Activated CD8-positive, alpha-beta memory T cell treated with anti-CD3 and anti-CD28 coated beads, Interleukin-2, amount 50 U/mL, for 1 hour (primary cell): ENCODE results near the gene N4BP3.

Experiments used
- DNase-seq: peaks from one replicate; pipeline ENCODE4 v3.0.0-alpha.2; 2020; ENCODE audit errors: extremely low read depth

N4BP3 gene

DNA sequence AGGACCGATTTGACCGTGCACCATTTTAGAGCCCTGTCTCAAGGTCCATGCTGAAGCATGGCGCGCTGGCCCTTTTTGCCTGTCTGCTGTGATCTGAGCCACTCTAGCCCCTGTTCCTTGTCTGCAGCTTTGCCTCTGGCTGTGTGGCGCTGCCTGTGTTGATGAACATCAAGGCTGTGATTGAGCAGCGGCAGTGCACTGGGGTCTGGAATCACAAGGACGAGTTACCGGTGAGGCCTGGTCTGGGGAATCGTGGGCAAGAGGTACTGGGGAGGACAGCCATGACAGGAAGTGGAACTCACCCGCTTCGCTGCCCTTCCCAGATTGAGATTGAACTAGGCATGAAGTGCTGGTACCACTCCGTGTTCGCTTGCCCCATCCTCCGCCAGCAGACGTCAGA, 34.1 kb downstream of the N4BP3 start:
- DNase-seq, result no peak

DNA sequence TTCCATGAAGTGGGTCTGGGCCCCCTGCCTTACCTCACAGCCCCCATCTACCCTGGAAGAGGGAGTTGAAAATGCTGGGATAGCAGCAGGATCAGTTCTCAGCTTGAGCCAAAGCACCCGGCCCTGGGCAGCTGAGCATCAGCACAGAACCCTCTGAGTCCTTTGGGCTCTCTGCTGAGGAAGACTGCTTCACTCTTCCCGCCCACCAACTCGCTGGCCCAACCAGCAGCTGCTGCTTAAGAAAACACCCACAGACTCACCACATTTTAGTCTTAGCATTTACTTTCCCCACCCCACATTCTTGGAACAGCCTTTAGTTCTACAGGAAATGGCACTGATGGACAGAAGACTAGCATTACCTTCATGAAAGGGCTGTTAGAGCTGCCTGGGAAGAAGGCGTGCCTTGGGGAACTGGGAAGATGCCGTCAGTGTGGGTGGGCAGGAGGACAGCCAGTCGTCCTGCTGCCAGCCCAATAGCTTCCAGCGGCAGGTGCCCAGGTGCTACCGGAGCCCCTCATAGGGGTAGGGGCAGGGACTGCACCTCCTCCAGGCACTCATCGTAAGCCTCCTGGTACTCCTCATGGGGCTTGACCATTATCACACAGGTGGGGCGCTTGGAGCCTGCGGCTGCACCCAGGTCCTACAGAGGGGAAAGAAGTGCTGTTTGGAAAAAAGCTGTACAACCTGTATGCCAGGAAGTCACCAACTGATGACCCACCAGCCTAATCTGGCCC, 36.0 kb downstream of the N4BP3 start:
- no peak for DNase-seq

DNA sequence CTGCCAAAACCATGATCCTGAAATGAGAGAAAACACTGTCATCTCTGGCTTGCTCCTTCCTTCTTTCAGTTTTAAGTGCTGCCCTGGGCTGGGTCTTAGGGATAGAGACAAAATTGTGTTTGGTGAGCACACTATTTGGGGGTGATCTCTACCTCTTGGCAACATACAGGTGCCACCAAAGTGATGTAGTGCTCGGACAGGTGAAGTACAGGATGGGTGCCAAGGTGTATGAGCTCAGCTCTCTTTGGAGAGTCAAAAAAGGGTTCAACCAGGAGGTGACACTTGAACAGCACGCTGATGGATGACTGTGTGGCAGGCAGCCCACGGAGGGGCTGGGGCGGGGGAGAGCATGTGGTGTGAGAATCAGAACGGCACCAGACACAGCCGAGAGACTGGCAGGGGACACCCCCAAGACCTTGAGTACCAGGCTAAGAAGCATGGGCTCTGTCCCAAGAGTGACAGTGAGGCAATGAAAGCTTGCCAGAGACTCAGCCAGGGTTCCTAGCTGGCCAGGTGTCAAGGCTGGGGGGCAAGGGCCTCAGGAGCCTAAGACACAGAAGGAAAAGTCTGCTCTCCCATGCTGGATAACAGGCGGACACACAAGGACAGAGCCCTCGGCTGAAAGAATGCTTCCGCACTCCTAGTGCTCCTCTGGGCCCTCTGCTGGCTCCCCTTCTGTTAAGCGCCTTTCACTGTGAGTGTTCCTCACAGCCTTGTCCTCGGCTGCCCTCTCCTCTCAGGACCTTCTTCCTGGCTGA, 37.8 kb downstream of the N4BP3 start:
- DNase-seq, result no peak

DNA sequence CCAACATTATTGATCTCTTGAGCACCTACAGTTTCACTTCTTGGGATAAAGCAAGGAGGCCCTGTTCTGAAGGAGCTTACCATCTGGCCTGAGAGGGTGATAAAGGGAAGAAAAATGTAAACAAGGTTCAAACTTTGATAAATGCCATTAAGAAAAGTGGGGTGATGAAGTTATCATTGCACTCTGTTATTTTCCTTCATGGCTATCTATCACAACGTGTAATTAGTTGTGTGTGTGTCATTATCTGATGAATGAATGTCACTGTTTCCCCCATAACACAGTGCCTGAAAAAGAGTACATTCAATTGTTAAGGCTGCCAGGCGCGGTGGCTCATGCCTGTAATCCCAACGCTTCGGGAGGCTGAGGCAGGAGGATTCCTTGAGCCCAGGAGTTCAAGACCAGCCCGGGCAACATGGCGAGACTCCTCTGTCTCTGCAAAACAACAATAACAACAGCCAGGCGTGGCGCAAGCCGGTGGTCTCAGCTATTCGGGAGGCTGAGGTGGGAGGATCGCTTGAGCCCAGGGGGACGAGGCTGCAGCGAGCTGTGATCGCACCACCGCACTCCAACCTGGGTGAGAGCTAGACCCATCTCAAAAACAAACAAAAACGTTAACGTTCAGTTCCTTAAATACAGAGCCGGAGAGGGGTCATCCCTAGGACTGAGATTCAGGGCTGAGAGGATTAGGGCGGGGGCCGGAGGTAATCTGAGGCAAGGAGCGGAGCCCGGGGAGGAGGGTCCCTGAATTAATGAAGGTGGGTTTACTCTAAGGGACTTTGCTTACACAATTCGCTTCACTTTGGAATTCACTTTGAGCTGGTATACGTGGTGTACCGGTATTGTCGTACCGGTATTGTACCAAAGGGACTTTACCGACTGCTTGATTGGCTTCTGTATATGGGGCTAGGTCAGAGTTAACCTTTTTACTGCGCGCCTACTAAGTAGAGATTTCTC, 39.4 kb downstream of the N4BP3 start:
- DNase-seq, result no peak

DNA sequence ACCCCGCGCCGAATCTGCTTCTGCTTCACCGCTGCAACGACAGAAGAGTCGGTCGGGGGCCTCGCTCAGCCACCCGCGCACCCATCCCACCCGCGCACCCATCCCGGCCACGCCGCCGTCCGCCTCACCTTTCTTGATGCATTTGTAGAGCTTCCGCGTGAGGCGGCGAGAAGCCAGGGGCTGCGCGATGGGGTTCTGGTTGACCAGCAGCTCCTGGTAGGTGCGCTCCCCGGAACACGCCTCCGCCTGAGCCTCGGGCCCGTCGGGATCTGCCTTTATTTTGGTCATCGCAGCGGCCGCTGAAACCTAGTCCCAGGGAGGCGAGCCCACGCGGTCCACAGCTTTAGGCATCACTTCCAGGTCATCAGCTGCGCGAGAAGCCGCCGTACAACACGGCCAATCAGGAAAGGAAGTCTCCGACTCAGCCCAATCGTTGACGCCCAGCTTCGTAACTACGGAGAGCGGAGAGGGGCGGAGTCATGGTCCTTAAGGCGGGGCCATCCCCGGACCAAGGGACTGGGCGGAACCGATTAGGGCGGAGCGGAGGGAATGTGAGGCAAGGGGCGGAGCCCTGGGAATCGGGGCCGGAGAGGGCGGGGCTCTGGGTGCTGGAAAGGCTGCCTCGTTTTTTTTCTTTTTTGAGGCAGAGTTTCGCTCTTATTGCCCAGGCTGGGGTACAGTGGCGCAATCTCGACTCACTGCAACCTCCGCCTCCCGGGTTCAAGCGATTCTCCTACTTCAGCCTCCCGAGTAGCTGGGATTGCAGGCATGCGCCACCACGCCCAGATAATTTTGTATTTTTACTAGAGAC, 40.4 kb downstream of the N4BP3 start, which contains the start of gene NHP2:
Gene NHP2, minus strand, starts transcription at position 356 of the 811 bp plus-strand sequence. Its CDS starts 68 bp downstream, at position 288.
- DNase-seq, result peak; percentile 86

DNA sequence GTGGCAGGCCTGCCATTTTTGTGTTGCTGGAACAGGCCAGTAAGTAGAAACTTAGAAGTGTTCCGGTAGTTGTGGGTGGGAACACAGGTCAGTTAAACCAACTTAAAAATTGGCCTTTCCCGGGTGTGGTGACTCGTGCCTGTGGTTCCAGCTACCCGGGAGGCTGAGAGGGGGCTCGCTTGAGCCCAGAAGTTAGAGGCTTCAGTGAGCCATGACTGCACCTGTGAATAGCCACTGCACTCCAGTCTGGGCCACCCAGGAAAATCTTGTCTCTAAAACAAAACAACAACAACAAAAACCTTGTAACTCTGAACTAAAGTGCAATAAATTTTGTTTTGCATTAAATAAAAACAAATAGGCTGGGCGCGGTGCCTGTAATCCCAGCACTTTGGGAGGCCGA, 41.7 kb downstream of the N4BP3 start:
- no peak for DNase-seq

DNA sequence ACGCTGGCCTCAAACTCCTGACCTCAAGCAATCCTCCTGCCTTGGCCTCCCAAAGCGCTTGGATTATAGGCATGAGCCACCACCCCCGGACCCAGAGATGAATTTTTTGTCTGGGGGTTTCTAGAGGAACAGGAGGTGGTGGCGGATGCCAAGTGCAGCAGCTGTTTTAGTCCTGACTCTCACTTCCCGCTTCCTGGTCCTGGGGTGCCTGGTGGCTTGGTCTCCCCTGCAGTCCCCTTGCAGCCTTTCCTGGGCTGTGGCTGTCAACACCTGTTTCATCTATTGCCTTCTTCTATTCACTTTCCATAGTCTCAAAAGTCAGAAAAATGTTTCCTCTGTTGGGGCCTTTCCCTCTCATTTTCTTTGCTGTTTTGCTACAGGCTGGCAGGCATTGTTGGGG, 46.8 kb downstream of the N4BP3 start:
- DNase-seq, result no peak

DNA sequence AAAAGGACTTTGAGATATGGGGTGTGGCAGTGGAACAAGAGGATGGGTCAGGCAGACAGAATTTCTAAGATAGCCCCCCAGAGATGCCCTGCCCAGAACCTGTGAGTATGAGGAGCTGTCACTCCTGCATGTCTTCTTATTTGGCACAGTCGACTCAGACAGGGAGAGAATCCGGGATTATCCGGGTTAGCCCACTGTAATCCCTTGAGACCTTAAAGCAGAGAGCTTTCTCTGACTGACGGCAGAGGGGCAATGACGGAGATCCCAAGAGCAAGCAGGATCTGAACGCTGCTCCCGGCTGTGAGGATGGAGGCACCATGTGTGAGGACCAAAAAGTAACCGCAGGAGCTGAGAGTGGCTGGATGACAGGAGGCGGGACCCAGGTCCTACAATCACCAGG, 49.1 kb downstream of the N4BP3 start:
- DNase-seq, result no peak

DNA sequence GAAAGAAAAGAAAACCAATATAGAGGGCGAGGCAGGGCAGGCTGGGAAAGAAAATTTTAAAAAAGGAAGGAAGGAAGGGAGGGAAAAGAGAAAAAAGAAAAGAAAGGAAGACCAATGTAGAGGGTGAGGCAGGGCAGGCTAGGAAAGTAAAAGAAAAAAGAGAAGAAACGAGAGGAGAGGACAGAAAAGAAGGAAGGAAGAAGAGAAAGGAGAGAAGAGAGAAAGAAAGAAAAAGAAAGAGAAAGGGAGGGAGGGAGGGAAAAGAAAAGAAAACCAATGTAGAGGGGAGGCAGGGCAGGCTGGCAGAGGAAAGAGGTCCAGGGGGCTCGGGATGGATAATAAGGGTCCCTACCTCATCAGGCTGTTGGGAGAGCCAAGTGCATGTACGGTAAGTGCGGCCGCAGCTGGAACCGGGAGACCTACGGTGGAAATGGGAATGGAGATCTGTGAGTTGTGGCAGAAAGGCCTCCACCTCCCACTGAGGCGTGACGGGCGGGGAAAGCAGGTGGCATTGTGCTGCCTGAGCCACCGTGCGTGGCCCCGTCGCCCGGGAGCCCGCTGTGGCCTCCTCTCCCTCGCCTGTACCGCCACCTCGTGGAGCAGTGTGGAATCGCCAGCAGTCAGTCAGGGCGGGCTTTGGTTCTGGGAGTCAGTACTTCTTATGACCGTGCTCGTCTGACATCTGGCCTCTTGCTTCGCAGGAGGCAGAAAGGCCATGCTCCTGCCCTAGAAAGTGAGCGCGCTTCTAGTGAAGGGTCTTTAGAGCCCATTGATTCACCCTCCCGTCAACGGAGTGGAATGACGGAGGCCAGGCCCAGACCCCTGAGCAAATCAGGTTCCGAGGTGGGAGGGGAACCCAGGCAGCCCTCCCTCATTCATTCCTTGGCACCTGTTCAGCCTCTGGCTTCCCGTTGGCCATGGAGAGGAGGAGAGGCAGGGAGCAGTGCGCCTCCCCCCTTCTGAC, 50.7 kb downstream of the N4BP3 start:
- DNase-seq, result peak; percentile 69

DNA sequence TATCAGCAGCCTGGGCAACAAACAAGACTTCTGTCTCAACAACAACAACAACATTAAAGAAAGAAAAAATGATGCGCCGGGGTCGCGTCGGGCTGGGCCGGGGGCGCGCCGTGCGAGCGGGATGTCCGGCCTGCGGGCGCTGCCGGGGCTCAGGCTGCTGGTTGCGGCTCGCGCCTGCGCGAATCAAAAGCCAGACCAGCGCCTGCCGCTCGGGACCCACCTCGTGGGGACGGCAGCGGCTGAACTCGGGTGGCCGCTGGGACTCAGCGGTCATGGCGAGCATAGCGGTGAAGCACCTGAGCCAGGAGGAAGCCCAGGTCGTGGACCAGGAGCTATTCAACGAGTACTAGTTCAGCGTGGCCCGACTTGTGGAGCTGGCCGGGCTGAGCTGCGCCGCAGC, 52.2 kb downstream of the N4BP3 start:
- no peak for DNase-seq

DNA sequence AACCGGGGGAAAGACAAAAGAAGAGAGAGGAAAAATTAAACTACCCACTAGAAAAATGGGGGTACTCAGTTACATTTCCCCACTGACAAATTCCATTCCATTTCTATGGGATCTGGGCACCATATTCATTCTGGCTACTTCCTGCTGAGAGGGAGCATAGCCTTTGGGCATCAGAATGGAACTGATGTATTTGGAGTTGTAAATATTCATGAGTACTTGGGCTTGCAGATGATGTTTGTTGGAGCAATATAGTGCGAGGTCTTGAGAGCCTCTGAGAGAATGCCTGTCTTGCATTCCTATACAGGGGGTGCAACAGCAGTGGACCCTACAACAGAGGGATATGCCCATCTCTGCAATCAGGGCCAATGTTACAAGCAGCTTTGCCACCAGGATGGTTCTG, 57.1 kb downstream of the N4BP3 start:
- DNase-seq, result no peak

DNA sequence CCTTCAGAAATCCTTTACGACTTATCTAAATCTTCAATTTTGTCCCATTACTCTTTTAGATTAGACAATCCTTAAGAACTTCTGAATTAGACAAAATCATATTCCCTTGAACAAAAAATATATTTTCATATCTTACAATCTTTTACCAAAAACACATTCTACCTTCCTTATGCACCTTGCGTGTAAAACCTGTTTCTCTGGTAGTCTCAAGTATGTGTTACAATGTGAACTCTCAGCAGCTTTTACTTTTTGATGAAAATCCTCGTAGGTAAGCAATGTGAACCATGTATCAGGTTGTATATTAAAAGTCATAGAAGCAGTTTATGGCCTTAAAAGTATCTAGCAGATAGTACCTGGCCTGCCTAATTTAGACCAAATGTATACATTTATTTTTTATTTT, 61.1 kb downstream of the N4BP3 start:
- DNase-seq, result no peak
